HUES64 (cell line): ENCODE data around the gene PPCS.

Experiments used
- H3K27ac ChIP-seq: 2 replicates; pipeline ENCODE4 v1.7.0; 2013; ENCODE audit warnings: low read depth, low read length, inconsistent platforms
- H3K27me3 ChIP-seq: 2 replicates; pipeline ENCODE4 v1.6.1; 2013; ENCODE audit warnings: mild to moderate bottlenecking, low read length; ENCODE audit not compliant: insufficient read depth
- H3K36me3 ChIP-seq: 2 replicates; pipeline ENCODE4 v1.6.1; 2013; ENCODE audit warnings: mild to moderate bottlenecking, low read length; ENCODE audit not compliant: insufficient read depth
- H3K4me1 ChIP-seq: 2 replicates; pipeline ENCODE4 v1.6.1; 2013; ENCODE audit warnings: mild to moderate bottlenecking, low read length, moderate library complexity; ENCODE audit not compliant: insufficient read depth
- H3K4me3 ChIP-seq: 2 replicates; pipeline ENCODE4 v1.5.1; 2013; ENCODE audit warnings: mild to moderate bottlenecking, low read length, moderate library complexity
- H3K9ac ChIP-seq: 2 replicates; pipeline ENCODE4 v1.6.1; 2013; ENCODE audit warnings: mild to moderate bottlenecking, low read depth, low read length
- H3K9me3 ChIP-seq: 2 replicates; pipeline ENCODE4 v1.6.1; 2013; ENCODE audit warnings: low read depth, low read length; ENCODE audit not compliant: insufficient read depth
- WGBS: fragments of 150-250, 120-280 bp; methylation state at CpG from one replicate; pipeline ENCODE4 v1.1.7; 2013; ENCODE audit warnings: missing lambda C conversion rate; 5-methylcytosine and 5-hydroxymethylcytosine counted together

Gene PPCS

GRCh38 chr1:42427240-42427639 is 29.1 kb upstream of the PPCS start:
- Histone ChIP-seq H3K4me1 (no peaks in the 10 kb centered on the region), H3K27ac (no peak overlapping the region), H3K36me3 (no peaks in the 10 kb centered on the region), H3K4me3 (no peak overlapping the region), H3K9ac (no peak overlapping the region), H3K9me3 (no peaks in the 10 kb centered on the region), H3K27me3 (no peaks in the 10 kb centered on the region)
- 68% methylated on average over 2 of the region's 4 CpGs for WGBS

- Histone ChIP-seq H3K4me3 (no peak overlapping the region), H3K36me3 (no peaks in the 10 kb centered on the region), H3K27me3 (no peaks in the 10 kb centered on the region), H3K4me1 (peaks cover 7% of the 10 kb centered on the region), H3K9ac (no peak overlapping the region), H3K27ac (no peak overlapping the region), H3K9me3 (no peaks in the 10 kb centered on the region)
- WGBS = 97% methylated on average over 1 of the region's 1 CpG
Observed at GRCh38 chr1:42429603-42430002, 26.7 kb upstream of the PPCS start.

- no peaks in the 10 kb centered on the region for H3K27me3 ChIP-seq
- WGBS = 93% methylated on average over 1 of the region's 3 CpGs
- H3K4me1 ChIP-seq = peaks cover 7% of the 10 kb centered on the region
- H3K27ac ChIP-seq = no peak overlapping the region
- H3K9me3 ChIP-seq = no peaks in the 10 kb centered on the region
- H3K9ac ChIP-seq = no peak overlapping the region
- H3K4me3 ChIP-seq = no peak overlapping the region
- no peaks in the 10 kb centered on the region for H3K36me3 ChIP-seq
Observed at GRCh38 chr1:42430286-42431135, 25.8 kb upstream of the PPCS start.

- H3K4me1 ChIP-seq = peaks cover 7% of the 10 kb centered on the region
- no peaks in the 10 kb centered on the region for H3K9me3 ChIP-seq
- no peaks in the 10 kb centered on the region for H3K27me3 ChIP-seq
- H3K9ac ChIP-seq = no peak overlapping the region
- H3K27ac ChIP-seq = no peak overlapping the region
- no peaks in the 10 kb centered on the region for H3K36me3 ChIP-seq
- 96% methylated on average over 2 of the region's 3 CpGs for WGBS
- no peak overlapping the region for H3K4me3 ChIP-seq
Observed at GRCh38 chr1:42431514-42431913, 24.8 kb upstream of the PPCS start.

- no peak overlapping the region for H3K27ac ChIP-seq
- H3K36me3 ChIP-seq = no peaks in the 10 kb centered on the region
- 77% methylated on average over 4 of the region's 4 CpGs for WGBS
- H3K4me1 ChIP-seq = peaks cover 7% of the 10 kb centered on the region
- no peaks in the 10 kb centered on the region for H3K9me3 ChIP-seq
- H3K4me3 ChIP-seq = no peak overlapping the region
- no peak overlapping the region for H3K9ac ChIP-seq
- H3K27me3 ChIP-seq = no peaks in the 10 kb centered on the region
Observed at GRCh38 chr1:42432714-42433113, 23.6 kb upstream of the PPCS start.

GRCh38 chr1:42433369-42433768 is 23.0 kb upstream of the PPCS start:
- Histone ChIP-seq H3K4me1 (peaks cover 7% of the 10 kb centered on the region), H3K4me3 (no peak overlapping the region), H3K9ac (no peak overlapping the region), H3K27ac (no peak overlapping the region), H3K9me3 (no peaks in the 10 kb centered on the region), H3K36me3 (no peaks in the 10 kb centered on the region), H3K27me3 (no peaks in the 10 kb centered on the region)
- WGBS = 92% methylated on average over 6 of the region's 6 CpGs

GRCh38 chr1:42434340-42434739 is 22.0 kb upstream of the PPCS start:
- 88% methylated on average over 4 of the region's 4 CpGs for WGBS

GRCh38 chr1:42439940-42440339 is 16.4 kb upstream of the PPCS start:
- 95% methylated on average over 2 of the region's 2 CpGs for WGBS
- no peaks in the 10 kb centered on the region for H3K27me3 ChIP-seq
- no peak overlapping the region for H3K27ac ChIP-seq

More at GRCh38 chr1:42434340-42434739, 22.0 kb upstream of the PPCS start:
- Histone ChIP-seq H3K4me3 (no peak overlapping the region), H3K9ac (no peak overlapping the region), H3K27ac (no peak overlapping the region), H3K9me3 (no peaks in the 10 kb centered on the region), H3K4me1 (peaks cover 7% of the 10 kb centered on the region), H3K36me3 (no peaks in the 10 kb centered on the region), H3K27me3 (no peaks in the 10 kb centered on the region)

GRCh38 chr1:42442662-42443061 is 13.7 kb upstream of the PPCS start:
- Histone ChIP-seq H3K9me3 (no peaks in the 10 kb centered on the region), H3K4me1 (no peaks in the 10 kb centered on the region), H3K36me3 (no peaks in the 10 kb centered on the region), H3K9ac (no peak overlapping the region), H3K27me3 (no peaks in the 10 kb centered on the region), H3K4me3 (no peak overlapping the region), H3K27ac (no peak overlapping the region)
- WGBS = 75% methylated on average over 2 of the region's 2 CpGs

More at GRCh38 chr1:42439940-42440339, 16.4 kb upstream of the PPCS start:
- Histone ChIP-seq H3K4me1 (no peaks in the 10 kb centered on the region), H3K9me3 (no peaks in the 10 kb centered on the region), H3K9ac (no peak overlapping the region), H3K36me3 (no peaks in the 10 kb centered on the region), H3K4me3 (no peak overlapping the region)

- no peaks in the 10 kb centered on the region for H3K27me3 ChIP-seq
- no peaks in the 10 kb centered on the region for H3K4me1 ChIP-seq
- H3K9ac ChIP-seq = no peak overlapping the region
- no peaks in the 10 kb centered on the region for H3K9me3 ChIP-seq
- no peaks in the 10 kb centered on the region for H3K36me3 ChIP-seq
- no peak overlapping the region for H3K27ac ChIP-seq
- no peak overlapping the region for H3K4me3 ChIP-seq
Observed at GRCh38 chr1:42449256-42449655, 7.1 kb upstream of the PPCS start.

- no peak overlapping the region for H3K27ac ChIP-seq
- H3K9me3 ChIP-seq = no peaks in the 10 kb centered on the region
- H3K27me3 ChIP-seq = no peaks in the 10 kb centered on the region
- H3K4me3 ChIP-seq = no peak overlapping the region
- no peak overlapping the region for H3K9ac ChIP-seq
- H3K36me3 ChIP-seq = no peaks in the 10 kb centered on the region
- 87% methylated on average over 1 of the region's 1 CpG for WGBS
- no peaks in the 10 kb centered on the region for H3K4me1 ChIP-seq
Observed at GRCh38 chr1:42450061-42450460, 6.3 kb upstream of the PPCS start.
